ENCODE data around the gene IGF2. TPM values are rescaled to one million over a fixed set of nuclear protein-coding genes. Genes with fewer than 3 reads are reported as not detected.

The IGF2 gene
- total RNA-seq, 1 experiment from 2014 or later, result 14.5 TPM

- in situ Hi-C loops (cut with HindIII; ENCODE audit: low pct_unique_long_range_greater_than_20kb, low sequenced_read_pairs), result no loop called here
- no peak for ATAC-seq
- intact Hi-C loops (cut with micrococcal nuclease; ENCODE audit: unreplicated experiment), result no loop called here
- Histone ChIP-seq H3K4me3 (ENCODE audit: low read depth in 2 of 2, low read length in 2 of 2) (no peak overlapping the region), H3K36me3 (ENCODE audit: control insufficient read depth, insufficient read depth, low read length) (peaks cover 3% of the 10 kb centered on the region; the same call in 1 of the 2 replicates), H3K4me1 (ENCODE audit: control insufficient read depth, insufficient read depth, low read length) (peaks cover 6% of the 10 kb centered on the region), H3K27ac (ENCODE audit: low read length) (no peak overlapping the region), H3K27me3 (ENCODE audit: control insufficient read depth, insufficient read depth, low read length) (peaks cover 15% of the 10 kb centered on the region), H3K9me3 (ENCODE audit: control insufficient read depth, insufficient read depth, low read depth, low read length) (no peaks in the 10 kb centered on the region)
- ChIA-PET CTCF (interaction anchor here (0.6 to 1.5 kb wide), 4 partner anchors 13 to 193 kb away, joined by 3 to 7 read pairs (median 3); no protein-coding TSS in a partner anchor), POLR2A (interaction anchor here (0.6 kb wide), 1 partner anchor 875 kb away, joined by 3 read pairs; no protein-coding TSS in a partner anchor)
- no peak for TF ChIP-seq POLR2AphosphoS5 (IDR thresholded peaks at IDR 0.05; ENCODE audit: low read depth, low read length)
- no peak for TF ChIP-seq TCF7L2 (IDR thresholded peaks at IDR 0.05; ENCODE audit: low read depth, low read length)
- no TSS peak for BruUV-seq (replicated peaks)
- no peak for DNase-seq (ENCODE audit: low read depth, low spot score)
Observed at GRCh38 chr11:2136952-2137201, 2.3 kb downstream of the IGF2 start.

GRCh38 chr11:2136209-2136951, 2.8 kb downstream of the IGF2 start:
- in situ Hi-C loops (cut with HindIII; ENCODE audit: low pct_unique_long_range_greater_than_20kb, low sequenced_read_pairs), result no loop called here

More at GRCh38 chr11:2136209-2136951, 2.8 kb downstream of the IGF2 start:
- BruUV-seq (replicated peaks), result no TSS peak
- ATAC-seq (no peak), DNase-seq (ENCODE audit: low read depth, low spot score) (no peak)
- CTCF ChIA-PET, result interaction anchor here (0.6 to 1.5 kb wide), 5 partner anchors 14 to 193 kb away, joined by 3 to 7 read pairs (median 3); no protein-coding TSS in a partner anchor
- Histone ChIP-seq H3K27ac (ENCODE audit: low read length) (no peak overlapping the region), H3K36me3 (ENCODE audit: control insufficient read depth, insufficient read depth, low read length) (peaks cover 2% of the 10 kb centered on the region; the same call in 1 of the 2 replicates), H3K4me3 (ENCODE audit: low read depth in 2 of 2, low read length in 2 of 2) (no peak overlapping the region), H3K4me1 (ENCODE audit: control insufficient read depth, insufficient read depth, low read length) (peaks cover 6% of the 10 kb centered on the region), H3K9me3 (ENCODE audit: control insufficient read depth, insufficient read depth, low read depth, low read length) (no peaks in the 10 kb centered on the region), H3K27me3 (ENCODE audit: control insufficient read depth, insufficient read depth, low read length) (peaks cover 10% of the 10 kb centered on the region)
- intact Hi-C loops (cut with micrococcal nuclease; ENCODE audit: unreplicated experiment), result no loop called here
- TF ChIP-seq, protein P1, sequence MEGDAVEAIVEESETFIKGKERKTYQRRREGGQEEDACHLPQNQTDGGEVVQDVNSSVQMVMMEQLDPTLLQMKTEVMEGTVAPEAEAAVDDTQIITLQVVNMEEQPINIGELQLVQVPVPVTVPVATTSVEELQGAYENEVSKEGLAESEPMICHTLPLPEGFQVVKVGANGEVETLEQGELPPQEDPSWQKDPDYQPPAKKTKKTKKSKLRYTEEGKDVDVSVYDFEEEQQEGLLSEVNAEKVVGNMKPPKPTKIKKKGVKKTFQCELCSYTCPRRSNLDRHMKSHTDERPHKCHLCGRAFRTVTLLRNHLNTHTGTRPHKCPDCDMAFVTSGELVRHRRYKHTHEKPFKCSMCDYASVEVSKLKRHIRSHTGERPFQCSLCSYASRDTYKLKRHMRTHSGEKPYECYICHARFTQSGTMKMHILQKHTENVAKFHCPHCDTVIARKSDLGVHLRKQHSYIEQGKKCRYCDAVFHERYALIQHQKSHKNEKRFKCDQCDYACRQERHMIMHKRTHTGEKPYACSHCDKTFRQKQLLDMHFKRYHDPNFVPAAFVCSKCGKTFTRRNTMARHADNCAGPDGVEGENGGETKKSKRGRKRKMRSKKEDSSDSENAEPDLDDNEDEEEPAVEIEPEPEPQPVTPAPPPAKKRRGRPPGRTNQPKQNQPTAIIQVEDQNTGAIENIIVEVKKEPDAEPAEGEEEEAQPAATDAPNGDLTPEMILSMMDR (IDR thresholded peaks at IDR 0.05), result no peak
- TF ChIP-seq, protein P2, sequence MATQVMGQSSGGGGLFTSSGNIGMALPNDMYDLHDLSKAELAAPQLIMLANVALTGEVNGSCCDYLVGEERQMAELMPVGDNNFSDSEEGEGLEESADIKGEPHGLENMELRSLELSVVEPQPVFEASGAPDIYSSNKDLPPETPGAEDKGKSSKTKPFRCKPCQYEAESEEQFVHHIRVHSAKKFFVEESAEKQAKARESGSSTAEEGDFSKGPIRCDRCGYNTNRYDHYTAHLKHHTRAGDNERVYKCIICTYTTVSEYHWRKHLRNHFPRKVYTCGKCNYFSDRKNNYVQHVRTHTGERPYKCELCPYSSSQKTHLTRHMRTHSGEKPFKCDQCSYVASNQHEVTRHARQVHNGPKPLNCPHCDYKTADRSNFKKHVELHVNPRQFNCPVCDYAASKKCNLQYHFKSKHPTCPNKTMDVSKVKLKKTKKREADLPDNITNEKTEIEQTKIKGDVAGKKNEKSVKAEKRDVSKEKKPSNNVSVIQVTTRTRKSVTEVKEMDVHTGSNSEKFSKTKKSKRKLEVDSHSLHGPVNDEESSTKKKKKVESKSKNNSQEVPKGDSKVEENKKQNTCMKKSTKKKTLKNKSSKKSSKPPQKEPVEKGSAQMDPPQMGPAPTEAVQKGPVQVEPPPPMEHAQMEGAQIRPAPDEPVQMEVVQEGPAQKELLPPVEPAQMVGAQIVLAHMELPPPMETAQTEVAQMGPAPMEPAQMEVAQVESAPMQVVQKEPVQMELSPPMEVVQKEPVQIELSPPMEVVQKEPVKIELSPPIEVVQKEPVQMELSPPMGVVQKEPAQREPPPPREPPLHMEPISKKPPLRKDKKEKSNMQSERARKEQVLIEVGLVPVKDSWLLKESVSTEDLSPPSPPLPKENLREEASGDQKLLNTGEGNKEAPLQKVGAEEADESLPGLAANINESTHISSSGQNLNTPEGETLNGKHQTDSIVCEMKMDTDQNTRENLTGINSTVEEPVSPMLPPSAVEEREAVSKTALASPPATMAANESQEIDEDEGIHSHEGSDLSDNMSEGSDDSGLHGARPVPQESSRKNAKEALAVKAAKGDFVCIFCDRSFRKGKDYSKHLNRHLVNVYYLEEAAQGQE (IDR thresholded peaks at IDR 0.05; ENCODE audit: insufficient read depth in 1 of 2, low read depth in 2 of 2, low read length in 1 of 2), result no peak
- TF ChIP-seq TCF7L2 (IDR thresholded peaks at IDR 0.05; ENCODE audit: low read depth, low read length) (no peak), SIN3A (IDR thresholded peaks at IDR 0.05; ENCODE audit: borderline replicate concordance, insufficient read depth, low read depth, low read length) (no peak), POLR2AphosphoS5 (IDR thresholded peaks at IDR 0.05; ENCODE audit: low read depth, low read length) (no peak)
- POLR2A ChIA-PET, result interaction anchor here (0.6 kb wide), 1 partner anchor 874 kb away, joined by 3 read pairs; no protein-coding TSS in a partner anchor

Measured in Panc1 (cell line).